OCI-LY3 (cell line): ENCODE results near the gene TIMM44.
"Not testable (repeated sequence)": the region's sequence is repeated elsewhere in the genome, so short reads cannot be mapped to it uniquely, and the experiment has no call there.

Experiments
- H2AFZ ChIP-seq: fragments of 200-600, 300-600 bp; shearing (Covaris generic); 2 replicates; pipeline ENCODE4 v1.6.0; 2014; ENCODE audit warnings: antibody characterized with exemption, low read depth, low read length
- H3K27ac ChIP-seq: fragments of 200-600, 300-600 bp; sonication (generic); 2 replicates; pipeline ENCODE4 v1.5.1; 2014; ENCODE audit warnings: mild to moderate bottlenecking, low read length, moderate library complexity, mixed read lengths
- H3K27me3 ChIP-seq: fragments of 200-600, 300-600 bp; sonication (generic); 2 replicates; pipeline ENCODE4 v1.6.1; 2014; ENCODE audit warnings: low read depth, low read length, mixed read lengths
- H3K36me3 ChIP-seq: fragments of 200-600, 300-600 bp; sonication (generic); replicated peaks from 2 replicates; pipeline ENCODE3; 2014; ENCODE audit warnings: low read depth, low read length, mixed read lengths
- H3K4me1 ChIP-seq: fragments of 300-600, 200-600 bp; sonication (generic); 2 replicates; pipeline ENCODE4 v1.6.1; 2014; ENCODE audit warnings: low read length, mixed read lengths
- H3K4me2 ChIP-seq: fragments of 200-600, 300-600 bp; sonication (generic); 2 replicates; pipeline ENCODE4 v1.6.1; 2014; ENCODE audit warnings: low read length, mixed read lengths
- H3K4me3 ChIP-seq: fragments of 300-600, 200-600 bp; sonication (generic); 2 replicates; pipeline ENCODE4 v1.5.1; 2014; ENCODE audit warnings: antibody characterized with exemption, mild to moderate bottlenecking, low read length, moderate library complexity
- H3K79me2 ChIP-seq: fragments of 300-600, 200-600 bp; shearing (Covaris generic); 2 replicates; pipeline ENCODE4 v1.6.1; 2014; ENCODE audit warnings: mild to moderate bottlenecking, low read length, mixed read lengths
- H3K9ac ChIP-seq: fragments of 300-600, 200-600 bp; shearing (Covaris generic); 2 replicates; pipeline ENCODE4 v1.6.0; 2014; ENCODE audit warnings: mild to moderate bottlenecking, low read length, moderate library complexity
- H3K9me3 ChIP-seq: fragments of 200-600, 300-600 bp; shearing (Covaris generic); 2 replicates; pipeline ENCODE4 v1.6.1; 2014; ENCODE audit warnings: low read length, mixed read lengths; ENCODE audit not compliant: insufficient read depth
- H4K20me1 ChIP-seq: fragments of 200-600, 300-600 bp; sonication (generic); 2 replicates; pipeline ENCODE4 v1.6.1; 2016; ENCODE audit warnings: low read length, mixed read lengths; ENCODE audit not compliant: insufficient read depth
- EZH2phosphoT487 ChIP-seq: fragments of 200-600 bp; shearing (Covaris generic); IDR thresholded peaks from 2 replicates; pipeline ENCODE4 v1.6.1; 2018; ENCODE audit warnings: antibody characterized with exemption, mixed run types, low read depth
- TF ChIP-seq, protein P1 (sequence below): fragments of 200-600, 300-600 bp; sonication (generic); IDR thresholded peaks from 2 replicates; pipeline ENCODE4 v1.5.1; 2014; ENCODE audit warnings: antibody characterized with exemption, low read length, low read depth

Gene TIMM44

DNA sequence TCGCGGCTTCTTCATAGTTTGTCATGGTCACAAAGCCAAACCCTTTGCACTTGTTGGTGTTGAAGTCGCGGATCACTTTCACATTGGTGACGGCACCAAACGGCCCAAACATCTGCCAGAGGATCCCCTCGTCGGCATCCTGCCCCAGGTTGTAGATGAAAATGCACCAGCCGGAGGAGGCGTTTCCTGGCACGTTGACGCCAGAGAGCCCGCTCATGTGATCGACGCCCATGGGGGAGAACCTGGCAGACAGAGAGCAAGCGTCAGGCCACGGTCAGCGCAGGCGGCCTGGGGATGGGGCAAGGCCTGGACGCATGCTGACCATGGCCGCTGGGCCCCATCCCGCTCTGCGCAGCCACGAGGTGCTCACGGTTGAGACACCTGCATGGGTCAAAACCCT, 20.1 kb upstream of the TIMM44 start:
- no peak overlapping the region for H3K4me3 ChIP-seq
- no peak overlapping the region for H2AFZ ChIP-seq
- H3K27ac ChIP-seq, result no peak overlapping the region
- no peaks in the 10 kb centered on the region for H3K27me3 ChIP-seq
- H4K20me1 ChIP-seq, result no peaks in the 10 kb centered on the region
- H3K36me3 ChIP-seq, result peaks cover 73% of the 10 kb centered on the region
- no peak overlapping the region for H3K9ac ChIP-seq
- no peaks in the 10 kb centered on the region for H3K4me1 ChIP-seq
- no peaks in the 10 kb centered on the region for H3K9me3 ChIP-seq
- H3K79me2 ChIP-seq, result no peaks in the 10 kb centered on the region
- TF ChIP-seq, protein P1, sequence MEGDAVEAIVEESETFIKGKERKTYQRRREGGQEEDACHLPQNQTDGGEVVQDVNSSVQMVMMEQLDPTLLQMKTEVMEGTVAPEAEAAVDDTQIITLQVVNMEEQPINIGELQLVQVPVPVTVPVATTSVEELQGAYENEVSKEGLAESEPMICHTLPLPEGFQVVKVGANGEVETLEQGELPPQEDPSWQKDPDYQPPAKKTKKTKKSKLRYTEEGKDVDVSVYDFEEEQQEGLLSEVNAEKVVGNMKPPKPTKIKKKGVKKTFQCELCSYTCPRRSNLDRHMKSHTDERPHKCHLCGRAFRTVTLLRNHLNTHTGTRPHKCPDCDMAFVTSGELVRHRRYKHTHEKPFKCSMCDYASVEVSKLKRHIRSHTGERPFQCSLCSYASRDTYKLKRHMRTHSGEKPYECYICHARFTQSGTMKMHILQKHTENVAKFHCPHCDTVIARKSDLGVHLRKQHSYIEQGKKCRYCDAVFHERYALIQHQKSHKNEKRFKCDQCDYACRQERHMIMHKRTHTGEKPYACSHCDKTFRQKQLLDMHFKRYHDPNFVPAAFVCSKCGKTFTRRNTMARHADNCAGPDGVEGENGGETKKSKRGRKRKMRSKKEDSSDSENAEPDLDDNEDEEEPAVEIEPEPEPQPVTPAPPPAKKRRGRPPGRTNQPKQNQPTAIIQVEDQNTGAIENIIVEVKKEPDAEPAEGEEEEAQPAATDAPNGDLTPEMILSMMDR, result no peak
- TF ChIP-seq EZH2phosphoT487, result no peak
- no peak overlapping the region for H3K4me2 ChIP-seq

DNA sequence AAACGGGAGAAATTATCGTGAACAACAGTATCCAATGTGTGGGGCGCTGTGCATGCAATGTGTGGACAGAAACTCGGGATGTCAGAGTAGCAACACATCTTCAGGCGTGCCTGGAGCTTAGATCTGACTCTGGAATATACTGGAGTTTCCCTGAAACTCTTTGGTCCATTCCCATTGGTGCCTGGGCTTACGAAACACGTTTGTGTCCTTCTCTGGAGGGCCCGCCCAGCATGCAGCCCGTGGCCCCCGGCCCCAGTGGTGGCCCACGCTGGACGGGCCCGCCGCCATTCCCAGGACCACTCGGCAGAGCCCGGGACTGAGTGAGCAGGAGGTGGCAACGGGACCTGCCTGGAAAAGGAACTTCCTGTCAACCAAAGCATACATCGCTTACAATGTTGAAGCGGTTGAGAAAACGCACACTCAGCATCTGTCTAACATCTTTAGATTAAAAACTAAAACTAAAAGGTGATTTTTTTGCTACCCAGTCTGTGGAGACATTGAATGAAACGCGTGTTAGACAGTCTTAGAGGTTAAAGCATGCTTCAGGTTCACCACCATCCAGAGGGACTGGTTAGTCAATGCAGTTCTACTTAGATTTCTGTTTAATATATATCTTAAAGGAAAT, 19.3 kb upstream of the TIMM44 start:
- H3K9me3 ChIP-seq, result no peaks in the 10 kb centered on the region
- no peaks in the 10 kb centered on the region for H4K20me1 ChIP-seq
- peaks cover 72% of the 10 kb centered on the region for H3K36me3 ChIP-seq

DNA sequence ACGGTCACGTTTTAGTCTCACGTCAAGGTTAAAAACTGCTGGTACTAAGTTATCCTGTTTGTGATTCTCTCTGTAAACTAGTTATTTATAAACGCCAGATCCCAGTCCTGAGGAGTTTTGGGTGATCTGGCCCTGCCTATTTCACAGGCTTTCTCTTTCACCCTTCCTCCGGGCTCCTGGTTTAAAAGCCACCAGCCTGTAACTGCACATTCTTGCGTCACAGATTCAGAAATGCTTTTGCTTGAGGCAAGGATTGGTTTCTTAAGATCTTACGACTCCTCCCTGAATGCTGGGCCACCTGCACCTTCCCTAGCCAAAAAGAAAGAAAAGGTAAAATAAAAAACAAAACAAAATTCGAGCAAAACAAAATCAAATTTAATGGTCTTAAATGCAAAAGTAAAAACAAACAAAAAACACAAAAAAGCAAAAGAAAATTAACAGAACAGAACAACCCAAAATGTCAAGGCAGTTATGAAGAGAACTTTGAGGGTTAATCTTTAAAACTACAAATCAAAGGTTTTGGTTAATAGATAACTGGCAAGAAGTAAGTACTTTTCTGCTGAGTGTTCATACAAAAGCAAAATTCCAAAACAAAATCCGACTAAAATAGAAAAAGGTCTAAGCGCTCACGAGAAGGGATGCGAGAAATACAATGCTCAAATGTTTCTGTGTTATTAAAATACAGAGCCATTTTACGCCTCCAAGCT, 18.6 kb upstream of the TIMM44 start:
- Histone ChIP-seq H3K27me3 (no peaks in the 10 kb centered on the region), H4K20me1 (no peaks in the 10 kb centered on the region), H3K27ac (no peak overlapping the region), H3K4me1 (no peaks in the 10 kb centered on the region), H3K4me3 (no peak overlapping the region), H3K4me2 (no peak overlapping the region), H3K9ac (no peak overlapping the region), H3K36me3 (peaks cover 69% of the 10 kb centered on the region), H3K9me3 (no peaks in the 10 kb centered on the region), H3K79me2 (no peaks in the 10 kb centered on the region), H2AFZ (no peak overlapping the region)
- TF ChIP-seq EZH2phosphoT487, result no peak
- TF ChIP-seq, protein P1, result no peak

More for the DNA sequence above, 19.3 kb upstream of the TIMM44 start:
- Histone ChIP-seq H2AFZ (no peak overlapping the region), H3K4me2 (no peak overlapping the region), H3K4me3 (no peak overlapping the region), H3K79me2 (no peaks in the 10 kb centered on the region), H3K27ac (no peak overlapping the region), H3K27me3 (no peaks in the 10 kb centered on the region), H3K9ac (no peak overlapping the region), H3K4me1 (no peaks in the 10 kb centered on the region)
- TF ChIP-seq EZH2phosphoT487, result no peak
- TF ChIP-seq, protein P1, result no peak

DNA sequence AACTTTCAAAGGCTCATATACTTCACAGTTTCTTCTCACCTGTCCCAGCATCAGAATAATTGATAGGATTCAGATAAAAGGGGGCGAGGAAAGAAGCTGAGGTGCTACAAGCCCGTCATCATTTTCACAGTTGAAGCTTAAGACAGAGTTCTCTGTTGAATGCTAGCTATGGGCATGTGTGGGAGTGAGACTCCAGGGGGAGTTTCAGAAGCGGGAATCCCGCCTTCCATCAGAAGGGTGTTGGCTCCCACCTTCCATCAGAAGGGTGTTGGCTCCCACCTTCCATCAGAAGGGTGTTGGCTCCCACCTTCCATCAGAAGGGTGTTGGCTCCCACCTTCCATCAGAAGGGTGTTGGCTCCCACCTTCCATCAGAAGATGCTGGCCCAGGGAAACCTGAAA, 17.6 kb upstream of the TIMM44 start:
- not testable (repeated sequence) for H3K27me3 ChIP-seq, H3K27ac ChIP-seq, H4K20me1 ChIP-seq, H3K79me2 ChIP-seq, H3K4me3 ChIP-seq, H2AFZ ChIP-seq, H3K4me2 ChIP-seq, H3K9ac ChIP-seq, H3K9me3 ChIP-seq, H3K4me1 ChIP-seq
- peaks cover 65% of the 10 kb centered on the region for H3K36me3 ChIP-seq
